Nephron (organoid): ENCODE results near the gene PHAF1.
A peak's percentile ranks its signal among the peaks of the same experiment; 100 is the strongest.

ENCODE experiments used
- H3K27ac Mint-ChIP-seq, 3 experiments: 2 replicates each; pipeline ENCODE4 v1.8.0; 2020; ENCODE audit warnings: mixed read lengths in 3 of 3, mild to moderate bottlenecking in 2 of 3, moderate library complexity in 1 of 3
- H3K27me3 Mint-ChIP-seq: 2 replicates; pipeline ENCODE4 v1.8.0; 2021; ENCODE audit warnings: low read depth, mild to moderate bottlenecking, moderate library complexity, mixed read lengths
- H3K36me3 Mint-ChIP-seq: 2 replicates; pipeline ENCODE4 v1.8.0; 2020; ENCODE audit warnings: low read depth, mixed read lengths
- H3K4me1 Mint-ChIP-seq: 2 replicates; pipeline ENCODE4 v1.8.0; 2020; ENCODE audit warnings: mixed read lengths
- H3K4me3 Mint-ChIP-seq, 3 experiments: 2 replicates each; pipeline ENCODE4 v1.8.0; 2020; ENCODE audit warnings: mild to moderate bottlenecking in 3 of 3, mixed read lengths in 3 of 3, moderate library complexity in 2 of 3
- H3K9me3 Mint-ChIP-seq: 2 replicates; pipeline ENCODE4 v1.8.0; 2020; ENCODE audit warnings: mixed read lengths
- CTCF ChIP-seq, 3 experiments: fragments of 200-600 bp; sonication (generic); IDR thresholded peaks; one replicate each; pipeline ENCODE4 v1.5.0; 2021; ENCODE audit warnings: antibody characterized with exemption in 3 of 3; ENCODE audit not compliant: unreplicated experiment in 3 of 3

PHAF1 gene

DNA sequence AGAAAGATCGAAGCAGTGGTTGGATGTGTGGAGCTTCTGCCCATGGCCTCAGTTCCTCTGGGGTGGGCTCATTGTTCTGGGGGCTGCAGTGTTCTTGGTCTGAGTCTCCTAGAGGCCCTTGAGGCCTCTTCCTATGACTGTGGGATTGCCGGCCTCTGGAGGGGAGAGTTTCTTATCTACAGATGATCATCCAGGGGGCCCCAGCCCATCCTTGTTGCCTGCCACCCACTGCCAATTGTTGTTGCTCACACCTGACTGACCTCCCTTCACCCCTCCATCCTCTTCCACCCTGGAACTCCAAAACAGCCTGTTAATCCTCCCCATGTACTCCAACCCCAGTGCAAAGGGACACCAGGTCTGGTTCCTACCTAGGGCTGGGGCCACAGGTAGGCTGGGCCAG is 35.2 kb downstream of the PHAF1 start:
- Mint-ChIP-seq H3K4me1 (peaks cover 11% of the 10 kb centered on the region), H3K9me3 (no peaks in the 10 kb centered on the region), H3K4me3 (no peak overlapping the region), H3K27me3 (no peaks in the 10 kb centered on the region), H3K36me3 (peaks cover 81% of the 10 kb centered on the region), H3K27ac (no peak overlapping the region)
- TF ChIP-seq CTCF (IDR thresholded peaks at IDR 0.05; ENCODE audit: unreplicated experiment in 3 of 3), result no peak

DNA sequence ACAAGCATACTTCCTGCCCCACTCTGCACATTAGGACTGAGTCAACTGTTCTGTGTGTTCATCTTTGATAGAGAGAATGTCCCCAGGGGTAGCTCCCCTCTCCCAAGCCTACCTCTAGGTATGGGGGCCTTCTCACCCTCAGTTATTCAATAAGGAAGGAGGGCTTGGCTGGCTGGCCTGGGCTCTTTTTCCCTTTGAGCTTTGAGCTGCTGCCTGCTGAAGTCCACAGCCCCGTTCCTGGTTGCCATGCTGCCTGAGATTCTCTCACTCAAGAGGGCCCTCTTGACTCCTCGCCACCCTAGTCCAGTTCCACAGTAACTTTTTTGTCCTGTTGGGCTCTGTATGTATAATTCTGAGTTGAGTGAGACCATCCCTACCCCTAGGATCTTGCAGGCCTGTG is 36.0 kb downstream of the PHAF1 start:
- Mint-ChIP-seq H3K4me1 (peaks cover 11% of the 10 kb centered on the region), H3K27ac (no peak overlapping the region), H3K4me3 (no peak overlapping the region), H3K9me3 (no peaks in the 10 kb centered on the region), H3K27me3 (no peaks in the 10 kb centered on the region), H3K36me3 (peaks cover 73% of the 10 kb centered on the region)
- TF ChIP-seq CTCF (IDR thresholded peaks at IDR 0.05; ENCODE audit: unreplicated experiment in 3 of 3), result no peak

DNA sequence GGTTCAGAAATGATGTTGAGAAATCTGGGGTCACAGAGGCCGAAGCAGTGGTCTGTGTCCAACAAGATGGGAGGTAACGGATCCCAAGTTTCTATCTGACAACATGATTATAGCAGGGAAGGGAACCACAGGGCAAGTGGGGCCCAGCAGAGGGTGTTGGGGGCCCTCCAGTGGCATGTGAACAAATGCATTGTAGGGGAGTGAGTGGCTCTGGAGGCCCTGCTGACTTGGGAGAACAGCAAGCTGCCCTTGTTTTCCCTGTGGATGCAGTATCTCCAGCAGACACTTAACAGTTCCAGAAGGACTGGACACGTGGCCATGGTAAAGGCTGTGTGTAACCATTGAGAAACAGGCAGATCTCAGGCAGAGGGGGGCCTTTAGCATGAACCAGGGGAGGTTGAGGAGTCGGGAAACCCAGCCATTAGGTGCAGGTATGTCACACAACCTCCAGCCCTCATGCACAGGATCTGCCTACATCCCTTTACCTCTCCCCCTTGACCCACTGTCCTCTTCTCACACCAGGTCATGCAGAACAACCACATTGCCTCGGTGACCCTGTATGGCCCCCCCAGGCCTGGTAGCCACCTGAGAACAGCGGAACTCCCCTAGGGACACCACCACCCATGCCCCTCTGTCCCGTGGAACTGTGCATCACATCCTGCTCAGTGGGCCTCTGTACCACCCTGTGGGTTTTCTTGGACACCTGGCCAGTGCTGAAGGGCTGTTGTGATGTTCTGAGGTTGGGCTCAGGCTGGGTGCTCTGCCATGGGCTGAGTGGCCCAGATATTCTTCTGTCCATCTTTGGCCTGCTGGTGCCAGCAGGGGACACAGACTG is 37.0 kb downstream of the PHAF1 start:
- H3K4me3 Mint-ChIP-seq, result peak overlapping the region in 2 of 3 experiments; percentile 46 to 51
- H3K27ac Mint-ChIP-seq, result peak overlapping the region in 1 of 3 experiments; percentile 39

DNA sequence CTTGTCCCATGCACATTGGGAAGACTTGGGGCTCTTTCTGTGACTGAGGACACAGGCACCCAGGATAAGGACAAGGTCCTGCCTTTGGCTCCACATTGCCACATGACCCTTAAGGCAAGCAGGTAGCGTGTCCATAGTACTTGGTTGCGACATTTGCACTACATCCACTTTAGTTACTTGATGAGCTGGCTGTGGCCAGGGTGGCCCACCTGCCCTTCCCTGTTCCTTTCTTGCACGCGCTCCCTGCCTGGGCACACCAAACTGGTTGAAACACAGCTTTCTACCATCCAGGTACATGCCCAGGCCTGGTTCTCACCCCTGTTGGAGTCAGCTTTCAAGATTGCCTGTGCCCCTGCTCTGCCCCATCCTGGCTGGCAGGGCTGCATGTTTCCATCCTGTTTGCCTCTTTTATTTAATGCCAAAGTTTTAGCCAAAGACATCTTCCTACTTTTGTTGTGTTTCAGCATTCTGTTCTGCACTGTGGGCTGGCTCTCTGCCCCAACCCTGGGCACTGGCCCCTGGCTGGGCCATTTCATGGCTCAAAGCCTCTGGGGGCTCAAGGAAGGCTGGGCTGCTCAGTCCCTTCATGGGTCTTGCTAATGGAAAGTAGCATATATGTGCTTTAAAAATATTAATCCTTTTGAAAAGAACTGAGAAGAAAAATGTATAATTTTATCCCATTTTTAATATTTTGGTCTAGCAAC is 37.8 kb downstream of the PHAF1 start:
- no peak overlapping the region for H3K4me3 Mint-ChIP-seq
- no peak for TF ChIP-seq CTCF (IDR thresholded peaks at IDR 0.05; ENCODE audit: unreplicated experiment in 3 of 3)
- no peaks in the 10 kb centered on the region for H3K9me3 Mint-ChIP-seq
- peaks cover 58% of the 10 kb centered on the region for H3K36me3 Mint-ChIP-seq
- H3K27ac Mint-ChIP-seq, result no peak overlapping the region
- H3K4me1 Mint-ChIP-seq, result peaks cover 20% of the 10 kb centered on the region
- H3K27me3 Mint-ChIP-seq, result peaks cover 13% of the 10 kb centered on the region

More for the DNA sequence above, 37.0 kb downstream of the PHAF1 start:
- Mint-ChIP-seq H3K36me3 (peaks cover 66% of the 10 kb centered on the region), H3K9me3 (no peaks in the 10 kb centered on the region), H3K4me1 (peaks cover 19% of the 10 kb centered on the region), H3K27me3 (peaks cover 9% of the 10 kb centered on the region)
- no peak for TF ChIP-seq CTCF (IDR thresholded peaks at IDR 0.05; ENCODE audit: unreplicated experiment in 3 of 3)

GRCh38 chr16:67148221-67148620 is 38.5 kb downstream of the PHAF1 start:
- TF ChIP-seq CTCF (IDR thresholded peaks at IDR 0.05; ENCODE audit: unreplicated experiment in 3 of 3), result no peak

More at GRCh38 chr16:67148221-67148620, 38.5 kb downstream of the PHAF1 start:
- peaks cover 20% of the 10 kb centered on the region for H3K4me1 Mint-ChIP-seq
- peaks cover 20% of the 10 kb centered on the region for H3K27me3 Mint-ChIP-seq
- peak overlapping the region; percentile 31 to 81 (median 79) for H3K4me3 Mint-ChIP-seq
- peak overlapping the region in 2 of 3 experiments; percentile 68 to 70 for H3K27ac Mint-ChIP-seq
- no peaks in the 10 kb centered on the region for H3K9me3 Mint-ChIP-seq
- peaks cover 53% of the 10 kb centered on the region for H3K36me3 Mint-ChIP-seq
